HG03520 (cell line): ENCODE results near the gene RSPH10B.
"Not testable (repeated sequence)": the region's sequence is repeated elsewhere in the genome, so short reads cannot be mapped to it uniquely, and the experiment has no call there.

ENCODE experiments used
- ATAC-seq: cut with Tn5 transposase; IDR thresholded peaks from one replicate; pipeline ENCODE4 v1.9.1; 2021; ENCODE audit warnings: mild to moderate bottlenecking, moderate library complexity; ENCODE audit not compliant: unreplicated experiment

The RSPH10B gene

DNA sequence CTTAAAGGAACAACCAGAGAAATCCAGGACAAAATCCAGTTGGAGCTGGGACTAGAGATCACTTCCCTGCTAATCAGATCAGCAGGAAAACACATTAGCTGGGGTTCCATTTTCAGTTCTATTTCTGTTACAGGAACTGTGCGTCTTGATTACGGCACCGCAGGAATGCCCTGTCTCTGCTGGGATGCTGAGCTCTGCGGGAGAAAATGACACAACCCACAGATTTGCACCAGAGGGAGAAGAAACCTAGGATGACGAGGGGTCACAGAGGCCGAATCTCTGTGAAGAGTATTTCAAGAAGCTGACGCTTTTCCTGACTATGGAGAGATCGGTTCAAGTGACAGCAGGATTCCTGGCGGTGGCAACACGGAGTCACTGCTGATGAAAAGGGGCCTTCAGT is 40.2 kb downstream of the RSPH10B start:
- not testable (repeated sequence) for ATAC-seq

- ATAC-seq: not testable (repeated sequence)
Measured at GRCh38 chr7:5926263-5926870, 44.1 kb downstream of the RSPH10B start.

DNA sequence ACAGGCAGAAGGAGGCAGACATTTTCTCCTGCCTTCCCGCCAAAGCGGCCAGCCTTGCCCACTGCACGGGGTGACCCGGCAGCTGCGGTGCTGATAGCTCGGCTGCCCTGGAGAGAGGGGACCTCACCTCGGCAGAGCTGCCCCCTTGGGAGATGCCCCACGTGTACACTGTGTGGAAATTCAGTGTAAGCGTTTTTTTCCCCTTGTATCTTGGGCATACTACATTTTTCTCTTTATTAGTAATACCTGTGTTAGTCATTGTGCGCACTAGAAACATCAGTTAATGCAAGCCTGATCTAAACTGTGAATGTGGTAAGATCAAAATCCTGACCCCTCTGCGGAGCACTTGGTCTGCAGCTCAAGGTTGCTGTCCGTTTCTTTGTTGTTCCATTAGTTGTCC is 45.9 kb downstream of the RSPH10B start:
- ATAC-seq: not testable (repeated sequence)

- not testable (repeated sequence) for ATAC-seq
Measured at GRCh38 chr7:5924180-5924579, 46.3 kb downstream of the RSPH10B start.

GRCh38 chr7:5916529-5916928 is 54.0 kb downstream of the RSPH10B start:
- not testable (repeated sequence) for ATAC-seq

DNA sequence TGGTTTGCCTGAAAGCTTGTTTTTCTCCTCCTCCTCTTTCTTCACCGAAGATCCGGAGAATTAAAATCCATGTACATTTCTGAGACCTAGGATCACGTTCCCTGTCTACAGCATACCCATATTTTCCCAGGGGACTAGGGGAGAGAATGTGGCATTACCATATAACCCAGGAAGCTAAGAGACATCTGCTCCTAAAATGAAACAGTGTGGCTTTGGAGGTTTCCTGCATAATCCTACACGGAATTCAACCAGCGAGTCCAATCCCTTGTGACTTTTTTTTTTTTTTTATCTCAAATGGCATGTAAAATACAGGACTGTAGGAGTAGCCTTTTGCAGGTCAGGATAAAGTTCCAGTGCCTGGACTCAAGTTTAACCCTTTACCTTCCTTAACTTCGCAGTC is 61.7 kb downstream of the RSPH10B start:
- ATAC-seq: not testable (repeated sequence)

- ATAC-seq: not testable (repeated sequence)
Measured at GRCh38 chr7:5904726-5905125, 65.8 kb downstream of the RSPH10B start.

DNA sequence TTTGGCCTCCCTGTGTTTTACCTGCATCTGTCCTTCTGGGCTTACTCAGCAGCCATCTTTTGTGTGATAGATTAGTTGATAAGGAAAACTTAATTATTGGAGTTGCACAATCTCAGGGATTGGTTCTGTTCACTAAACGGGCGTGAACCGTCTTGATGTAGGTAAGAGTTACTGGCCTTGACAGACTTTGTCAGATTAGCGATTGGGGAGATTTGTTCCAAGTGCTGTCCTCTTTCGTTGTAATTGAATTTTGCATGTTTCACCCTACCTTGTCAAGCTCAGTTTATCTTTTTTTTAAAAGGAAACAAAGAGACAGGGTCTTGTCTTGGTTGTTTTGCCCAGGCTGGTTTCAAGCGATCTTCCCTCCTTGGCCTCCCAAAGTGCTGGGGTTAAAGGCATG is 67.5 kb downstream of the RSPH10B start:
- ATAC-seq: not testable (repeated sequence)

GRCh38 chr7:5898480-5899224 is 71.8 kb downstream of the RSPH10B start, which contains the start of gene CCZ1:
Gene CCZ1 (plus strand): TSS chr7:5898733. CDS start chr7:5898800, 67 bp downstream.
- ATAC-seq: peak; percentile 86

- ATAC-seq: not testable (repeated sequence)
Measured at GRCh38 chr7:5897369-5897919, 73.0 kb downstream of the RSPH10B start.

DNA sequence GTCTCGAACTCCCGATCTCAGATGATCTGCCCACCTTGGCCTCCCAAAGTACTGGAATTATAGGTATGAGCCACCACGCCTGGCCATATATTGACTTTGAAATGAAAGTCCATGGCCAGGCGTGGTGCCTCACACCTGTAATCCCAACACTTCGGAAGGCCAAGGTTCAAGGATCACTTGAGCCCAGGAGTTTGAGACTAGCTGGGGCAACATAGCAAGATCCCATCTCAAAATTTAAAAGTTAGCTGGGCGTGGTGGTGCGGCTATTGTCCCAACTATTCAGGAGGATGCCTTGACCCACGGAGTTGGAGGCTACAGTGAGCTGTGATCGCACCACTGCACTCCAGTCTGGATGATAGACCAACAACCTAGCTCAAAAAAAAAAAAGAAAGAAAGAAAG is 78.0 kb downstream of the RSPH10B start:
- no peak for ATAC-seq

GRCh38 chr7:5890244-5890643 is 80.2 kb downstream of the RSPH10B start:
- ATAC-seq: not testable (repeated sequence)

- not testable (repeated sequence) for ATAC-seq
Measured at GRCh38 chr7:5888021-5888420, 82.5 kb downstream of the RSPH10B start.

- not testable (repeated sequence) for ATAC-seq
Measured at GRCh38 chr7:5884431-5884830, 86.1 kb downstream of the RSPH10B start.

DNA sequence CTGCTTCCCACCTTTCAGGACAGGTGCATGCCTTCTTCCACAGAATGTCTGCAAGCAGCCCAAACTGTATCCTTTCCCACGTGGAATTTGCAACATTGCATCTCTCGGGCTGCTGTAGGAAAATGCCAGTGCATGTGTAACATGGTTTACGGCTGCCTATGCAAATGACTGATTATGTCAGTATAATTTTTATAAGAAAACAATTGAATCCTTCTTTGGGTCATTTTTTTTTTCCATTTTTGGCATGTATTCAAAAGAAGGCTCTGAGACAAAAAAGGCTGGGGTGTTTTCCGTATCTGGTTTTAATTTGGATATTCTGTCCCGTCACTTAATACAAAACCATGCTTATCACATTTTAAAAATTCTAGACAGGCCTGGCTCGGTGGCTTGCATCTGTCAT is 90.4 kb downstream of the RSPH10B start:
- ATAC-seq: not testable (repeated sequence)

DNA sequence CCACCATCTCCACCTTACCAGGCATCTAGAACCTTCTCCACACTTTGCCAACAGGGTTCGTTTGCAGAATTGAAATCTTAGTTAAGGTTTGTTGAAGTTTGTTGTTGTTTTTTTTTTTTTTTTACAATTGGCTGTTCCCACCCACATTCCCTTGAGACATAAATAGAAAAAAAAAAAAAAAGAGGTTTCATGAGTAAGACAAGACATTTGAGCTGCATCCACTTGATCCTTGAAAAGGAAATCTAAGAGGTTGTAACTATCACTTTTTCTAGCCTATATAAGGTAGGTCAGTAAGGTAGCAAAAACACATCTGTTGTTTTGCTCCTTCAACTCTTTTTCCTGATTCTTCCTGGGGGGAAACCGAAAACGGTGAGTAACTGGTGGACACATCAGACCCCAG is 90.9 kb downstream of the RSPH10B start:
- not testable (repeated sequence) for ATAC-seq
